Measurements from ENCODE around the gene RPS19BP1.

GRCh38 chr22:39479254-39479653, 53.3 kb downstream of the RPS19BP1 start:
- TF ChIP-seq, protein P1, sequence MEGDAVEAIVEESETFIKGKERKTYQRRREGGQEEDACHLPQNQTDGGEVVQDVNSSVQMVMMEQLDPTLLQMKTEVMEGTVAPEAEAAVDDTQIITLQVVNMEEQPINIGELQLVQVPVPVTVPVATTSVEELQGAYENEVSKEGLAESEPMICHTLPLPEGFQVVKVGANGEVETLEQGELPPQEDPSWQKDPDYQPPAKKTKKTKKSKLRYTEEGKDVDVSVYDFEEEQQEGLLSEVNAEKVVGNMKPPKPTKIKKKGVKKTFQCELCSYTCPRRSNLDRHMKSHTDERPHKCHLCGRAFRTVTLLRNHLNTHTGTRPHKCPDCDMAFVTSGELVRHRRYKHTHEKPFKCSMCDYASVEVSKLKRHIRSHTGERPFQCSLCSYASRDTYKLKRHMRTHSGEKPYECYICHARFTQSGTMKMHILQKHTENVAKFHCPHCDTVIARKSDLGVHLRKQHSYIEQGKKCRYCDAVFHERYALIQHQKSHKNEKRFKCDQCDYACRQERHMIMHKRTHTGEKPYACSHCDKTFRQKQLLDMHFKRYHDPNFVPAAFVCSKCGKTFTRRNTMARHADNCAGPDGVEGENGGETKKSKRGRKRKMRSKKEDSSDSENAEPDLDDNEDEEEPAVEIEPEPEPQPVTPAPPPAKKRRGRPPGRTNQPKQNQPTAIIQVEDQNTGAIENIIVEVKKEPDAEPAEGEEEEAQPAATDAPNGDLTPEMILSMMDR (IDR thresholded peaks at IDR 0.05): no peak
- no peak for TF ChIP-seq POLR2AphosphoS5 (IDR thresholded peaks at IDR 0.05)
